ENCODE results near the gene CDH11. TPM values are rescaled to one million over a fixed set of nuclear protein-coding genes. Genes with fewer than 3 reads are reported as not detected.

The CDH11 gene
- total RNA-seq, 2 donors from 2014 or later, result 51.6 to 59.1 TPM

DNA sequence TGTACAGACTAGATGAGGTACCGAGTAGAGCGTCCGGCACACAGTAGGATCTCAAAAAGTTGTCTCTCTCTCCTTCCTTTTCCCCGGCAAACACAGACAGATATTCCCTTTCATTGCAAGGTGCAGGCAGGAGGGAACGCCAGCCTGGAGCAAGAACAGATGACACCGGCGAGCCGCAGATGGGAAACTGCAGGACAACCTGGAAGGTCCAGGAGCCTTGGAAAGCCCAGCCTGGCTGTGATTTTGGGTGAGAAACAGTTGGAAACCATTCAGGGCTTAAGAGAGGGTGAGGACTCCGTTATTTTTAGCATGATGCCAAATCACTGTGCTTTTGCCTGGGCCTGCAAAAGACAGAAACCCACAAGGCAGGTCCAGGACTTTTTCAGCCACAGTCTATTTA, 7.3 kb downstream of the CDH11 start:
- peaks cover 0 to 5% of the 10 kb centered on the region in 2 donors for H3K4me1 ChIP-seq
- no peak overlapping the region for H3K4me3 ChIP-seq

GRCh38 chr16:65113441-65113840, 8.4 kb downstream of the CDH11 start:
- H3K9me3 ChIP-seq, result no peaks in the 10 kb centered on the region
- no peak for DNase-seq (ENCODE audit: low spot score)
- H3K4me3 ChIP-seq, result no peak overlapping the region
- H3K4me1 ChIP-seq, result peaks cover 0 to 5% of the 10 kb centered on the region in 2 donors
- H3K36me3 ChIP-seq, result no peaks in the 10 kb centered on the region
- no peaks in the 10 kb centered on the region for H3K27me3 ChIP-seq
- no peak overlapping the region for H3K27ac ChIP-seq
- no peak for TF ChIP-seq CTCF (IDR thresholded peaks at IDR 0.05)

More for the DNA sequence above, 7.3 kb downstream of the CDH11 start:
- no peak overlapping the region for H3K27ac ChIP-seq
- H3K9me3 ChIP-seq, result no peaks in the 10 kb centered on the region
- DNase-seq (ENCODE audit: low spot score), result no peak
- no peak for TF ChIP-seq CTCF (IDR thresholded peaks at IDR 0.05)
- H3K36me3 ChIP-seq, result no peaks in the 10 kb centered on the region
- H3K27me3 ChIP-seq, result no peaks in the 10 kb centered on the region

- H3K9me3 ChIP-seq, result no peaks in the 10 kb centered on the region
- no peaks in the 10 kb centered on the region for H3K4me1 ChIP-seq
- TF ChIP-seq CTCF (IDR thresholded peaks at IDR 0.05), result no peak
- H3K36me3 ChIP-seq, result no peaks in the 10 kb centered on the region
- DNase-seq (ENCODE audit: low spot score), result no peak
- no peaks in the 10 kb centered on the region for H3K27me3 ChIP-seq
- no peak overlapping the region for H3K4me3 ChIP-seq
- H3K27ac ChIP-seq, result no peak overlapping the region
Measured at GRCh38 chr16:65111306-65111705, 10.6 kb downstream of the CDH11 start.

DNA sequence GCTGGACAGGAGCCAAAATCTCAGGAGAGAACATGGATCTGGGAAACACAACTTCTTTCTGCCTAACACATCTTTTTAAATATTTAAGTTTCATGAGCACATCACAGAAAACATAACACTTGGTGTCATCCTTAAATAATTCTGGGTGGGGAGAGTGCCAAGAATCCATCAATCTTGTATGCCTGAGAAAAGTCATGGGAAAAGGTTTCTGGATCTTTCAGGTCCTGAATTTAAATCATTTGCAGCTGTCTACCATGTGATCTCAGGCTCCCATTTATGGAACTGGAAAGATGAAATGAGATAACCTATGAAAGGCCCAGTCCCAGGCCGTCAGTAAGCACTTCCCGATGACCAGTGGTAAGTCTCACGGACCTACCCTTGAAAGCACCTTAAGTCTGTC, 15.1 kb downstream of the CDH11 start:
- no peaks in the 10 kb centered on the region for H3K36me3 ChIP-seq
- H3K4me1 ChIP-seq, result no peaks in the 10 kb centered on the region
- H3K9me3 ChIP-seq, result no peaks in the 10 kb centered on the region
- no peak overlapping the region for H3K27ac ChIP-seq
- no peaks in the 10 kb centered on the region for H3K27me3 ChIP-seq
- TF ChIP-seq CTCF (IDR thresholded peaks at IDR 0.05), result no peak
- no peak overlapping the region for H3K4me3 ChIP-seq
- DNase-seq (ENCODE audit: low spot score), result no peak

- Histone ChIP-seq H3K27me3 (no peaks in the 10 kb centered on the region), H3K9me3 (no peaks in the 10 kb centered on the region), H3K4me1 (no peaks in the 10 kb centered on the region), H3K36me3 (no peaks in the 10 kb centered on the region), H3K4me3 (no peak overlapping the region), H3K27ac (no peak overlapping the region)
- DNase-seq (ENCODE audit: low spot score), result no peak
- TF ChIP-seq CTCF (IDR thresholded peaks at IDR 0.05), result no peak
Measured at GRCh38 chr16:65105171-65105570, 16.7 kb downstream of the CDH11 start.

DNA sequence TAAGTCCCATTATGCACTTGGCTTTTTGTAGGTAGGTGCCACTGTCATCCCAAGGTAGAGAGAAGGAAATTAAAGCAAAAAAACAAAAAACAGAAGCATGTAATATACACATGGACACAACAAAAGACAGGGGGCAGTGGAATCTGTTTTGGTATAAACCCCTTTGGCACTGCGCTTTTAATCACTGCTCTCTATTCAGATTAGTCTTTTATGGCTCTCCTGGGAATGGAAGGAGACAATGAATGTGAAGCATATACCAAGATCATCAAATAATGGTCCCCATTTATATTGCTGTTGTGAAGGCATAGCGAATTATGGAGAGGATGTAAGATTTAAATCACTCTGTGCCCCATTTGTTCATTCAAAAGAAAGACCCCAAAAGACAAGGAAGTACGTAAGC, 17.4 kb downstream of the CDH11 start:
- Histone ChIP-seq H3K9me3 (no peaks in the 10 kb centered on the region), H3K27ac (no peak overlapping the region), H3K4me1 (no peaks in the 10 kb centered on the region), H3K36me3 (no peaks in the 10 kb centered on the region), H3K27me3 (no peaks in the 10 kb centered on the region), H3K4me3 (no peak overlapping the region)
- DNase-seq (ENCODE audit: low spot score), result no peak
- TF ChIP-seq CTCF (IDR thresholded peaks at IDR 0.05), result no peak
